NCI-H1417 (cell line): ENCODE data around the gene NAV2.
A peak's percentile ranks its signal among the peaks of the same experiment; 100 is the strongest.

Experiments used
- DNase-seq, 3 experiments: peaks; one replicate each; lab custom pipeline; 2025; lab: John Stamatoyannopoulos, UW

NAV2 gene

GRCh38 chr11:19714387-19715363 is 2.0 kb downstream of the NAV2 start:
- no peak for DNase-seq

GRCh38 chr11:19715373-19715772 is 2.7 kb downstream of the NAV2 start:
- DNase-seq = no peak

- no peak for DNase-seq
These were observed 5.4 kb downstream of the NAV2 start for GRCh38 chr11:19718051-19718450.

- no peak for DNase-seq
These were observed 6.3 kb downstream of the NAV2 start for GRCh38 chr11:19718951-19719350.

GRCh38 chr11:19719960-19720359 is 7.3 kb downstream of the NAV2 start:
- no peak for DNase-seq

- DNase-seq = no peak
These were observed 8.5 kb downstream of the NAV2 start for GRCh38 chr11:19721176-19721575.

- DNase-seq = no peak
These were observed 10.1 kb downstream of the NAV2 start for GRCh38 chr11:19722702-19723101.

- no peak for DNase-seq
These were observed 11.1 kb downstream of the NAV2 start for GRCh38 chr11:19723572-19724342.

- DNase-seq = no peak
These were observed 12.1 kb downstream of the NAV2 start for GRCh38 chr11:19724765-19725164.

GRCh38 chr11:19725379-19726079 is 12.9 kb downstream of the NAV2 start:
- no peak for DNase-seq

GRCh38 chr11:19727246-19727645 is 14.6 kb downstream of the NAV2 start:
- DNase-seq = peak in 1 of 3 experiments; percentile 11

GRCh38 chr11:19728436-19728835 is 15.8 kb downstream of the NAV2 start:
- no peak for DNase-seq

GRCh38 chr11:19729141-19729540 is 16.5 kb downstream of the NAV2 start:
- DNase-seq = no peak

GRCh38 chr11:19730373-19730772 is 17.7 kb downstream of the NAV2 start:
- no peak for DNase-seq

- DNase-seq = no peak
These were observed 21.5 kb downstream of the NAV2 start for GRCh38 chr11:19734171-19734570.

- DNase-seq = peak in 1 of 3 experiments; percentile 28
These were observed 22.7 kb downstream of the NAV2 start for GRCh38 chr11:19735157-19735908.

- peak in 2 of 3 experiments; percentile 21 to 50 for DNase-seq
These were observed 23.4 kb downstream of the NAV2 start for GRCh38 chr11:19735909-19736498.

GRCh38 chr11:19736831-19737230 is 24.2 kb downstream of the NAV2 start:
- no peak for DNase-seq

- DNase-seq = no peak
These were observed 24.9 kb downstream of the NAV2 start for GRCh38 chr11:19737575-19737974.

GRCh38 chr11:19738124-19738523 is 25.5 kb downstream of the NAV2 start:
- DNase-seq = no peak

- DNase-seq = peak in 2 of 3 experiments; percentile 20 to 36
These were observed 27.2 kb downstream of the NAV2 start for GRCh38 chr11:19739872-19740271.
